Head of caudate nucleus (tissue), 42 donors: ENCODE measurements around the gene BICRA.
"Not testable (repeated sequence)": the region's sequence is repeated elsewhere in the genome, so short reads cannot be mapped to it uniquely, and the experiment has no call there.

Source experiments
- DNase-seq, 42 donors: peaks; one replicate each; pipeline versions ENCODE4 v3.0.0 to v3.0.0-alpha.2; 2020 to 2021; ENCODE audit warnings: mixed read lengths in 7 of 42
- intact Hi-C: fragments of 100-400 bp; cut with DNase I; formaldehyde crosslinking; loops from one replicate; pipeline ENCODE4 v1.15.0; 2022

BICRA gene

DNA sequence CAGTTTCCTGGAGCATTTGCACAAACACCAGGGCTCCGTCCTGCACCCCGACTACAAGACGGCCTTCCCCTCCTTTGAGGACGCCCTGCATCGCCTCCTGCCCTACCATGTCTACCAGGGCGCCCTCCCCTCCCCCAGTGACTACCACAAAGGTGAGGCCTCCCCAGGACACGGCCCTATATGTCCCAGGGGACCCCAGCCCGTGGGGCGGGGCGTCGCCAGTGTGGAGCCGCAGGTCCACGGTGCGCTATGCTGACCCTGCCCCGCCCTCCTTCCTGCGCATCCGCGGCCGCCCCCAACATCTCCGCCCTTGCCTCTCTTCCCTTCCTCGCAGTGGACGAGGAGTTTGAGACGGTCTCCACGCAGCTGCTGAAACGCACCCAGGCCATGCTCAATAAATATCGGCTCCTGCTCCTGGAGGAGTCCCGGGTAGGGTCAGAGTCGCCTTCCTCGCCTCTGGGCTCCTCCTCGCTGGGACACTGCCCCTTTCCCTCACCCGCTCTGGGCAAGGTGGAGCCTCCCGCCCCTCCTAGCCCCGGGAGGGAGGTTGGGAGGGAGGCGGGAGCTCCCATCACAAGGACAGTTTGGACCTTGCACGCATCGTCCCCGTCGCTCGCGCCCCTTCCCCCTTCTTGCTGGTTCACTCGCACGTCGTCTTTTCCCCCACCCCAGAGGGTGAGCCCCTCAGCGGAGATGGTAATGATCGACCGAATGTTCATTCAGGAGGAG is 89.9 kb downstream of the BICRA start:
- no peak for DNase-seq

DNA sequence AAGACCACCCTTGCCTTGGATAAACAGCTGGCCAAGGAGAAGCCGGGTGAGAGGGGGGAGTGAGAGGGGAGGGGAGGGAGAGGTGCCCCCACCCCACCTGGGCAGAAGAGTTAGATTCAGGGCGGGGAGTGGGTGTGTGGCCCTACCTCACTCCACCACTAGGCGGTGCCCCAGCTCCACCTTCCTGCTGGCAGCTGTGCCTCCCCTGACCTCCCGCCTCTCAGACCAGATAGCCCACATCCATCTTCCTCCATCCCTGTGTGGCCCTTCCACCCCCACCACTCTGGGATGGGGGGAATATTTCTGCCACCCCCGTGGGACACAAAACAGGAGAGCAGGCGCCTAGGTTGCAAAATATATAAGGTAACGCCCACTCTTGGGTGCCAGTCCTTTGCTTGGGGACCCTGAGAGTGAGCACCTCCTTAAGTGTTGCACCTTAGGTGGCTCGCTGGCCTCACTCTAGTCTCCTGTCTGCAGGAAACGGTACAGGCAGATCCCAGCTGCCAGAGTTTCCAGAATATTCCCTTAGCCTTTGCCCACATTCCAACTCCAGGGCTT is 90.5 kb downstream of the BICRA start:
- intact Hi-C loops: loop anchor here (2.0 to 5.0 kb wide), 3 partner anchors 97 to 263 kb away; partner anchors contain the start of gene NAPA
- DNase-seq: peak in 37 of 42 donors; percentile 14 to 80 (median 54)

More for the DNA sequence above, 89.9 kb downstream of the BICRA start:
- intact Hi-C loops: loop anchor here (2.0 to 5.0 kb wide), 3 partner anchors 96 to 262 kb away; partner anchors contain the start of gene NAPA

DNA sequence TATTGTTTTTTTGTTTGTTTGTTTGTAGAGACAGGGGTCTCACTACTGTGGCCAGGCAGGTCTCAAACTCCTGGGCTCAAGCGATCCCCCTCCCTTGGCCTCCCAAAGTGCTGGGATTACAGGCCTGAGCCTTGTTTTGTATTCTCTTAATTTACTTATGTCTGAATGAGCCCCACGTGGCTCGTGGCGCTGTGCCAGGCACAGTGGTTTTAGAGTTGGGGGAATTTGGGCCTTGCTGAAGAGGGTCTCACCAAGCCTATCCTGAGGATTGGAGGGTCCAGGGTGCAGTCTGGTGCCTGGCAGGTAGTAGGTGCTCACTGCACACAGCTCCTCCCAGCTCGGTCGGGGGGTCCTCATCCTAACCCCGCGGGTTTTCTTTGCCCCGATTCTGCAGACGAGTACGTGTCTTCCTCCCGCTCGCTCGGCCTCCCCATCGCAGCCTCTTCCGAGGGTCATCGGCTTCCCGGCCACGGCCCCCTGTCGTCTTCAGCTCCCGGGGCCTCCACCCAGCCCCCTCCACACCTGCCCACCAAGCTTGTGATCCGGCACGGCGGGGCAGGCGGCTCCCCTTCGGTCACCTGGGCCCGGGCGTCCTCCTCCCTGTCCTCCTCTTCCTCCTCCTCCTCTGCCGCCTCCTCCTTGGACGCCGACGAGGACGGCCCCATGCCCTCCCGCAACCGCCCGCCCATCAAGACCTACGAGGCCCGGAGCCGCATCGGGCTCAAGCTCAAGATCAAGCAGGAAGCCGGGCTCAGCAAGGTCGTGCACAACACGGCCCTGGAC is 92.2 kb downstream of the BICRA start:
- DNase-seq: no peak
- intact Hi-C loops: no loop called here

DNA sequence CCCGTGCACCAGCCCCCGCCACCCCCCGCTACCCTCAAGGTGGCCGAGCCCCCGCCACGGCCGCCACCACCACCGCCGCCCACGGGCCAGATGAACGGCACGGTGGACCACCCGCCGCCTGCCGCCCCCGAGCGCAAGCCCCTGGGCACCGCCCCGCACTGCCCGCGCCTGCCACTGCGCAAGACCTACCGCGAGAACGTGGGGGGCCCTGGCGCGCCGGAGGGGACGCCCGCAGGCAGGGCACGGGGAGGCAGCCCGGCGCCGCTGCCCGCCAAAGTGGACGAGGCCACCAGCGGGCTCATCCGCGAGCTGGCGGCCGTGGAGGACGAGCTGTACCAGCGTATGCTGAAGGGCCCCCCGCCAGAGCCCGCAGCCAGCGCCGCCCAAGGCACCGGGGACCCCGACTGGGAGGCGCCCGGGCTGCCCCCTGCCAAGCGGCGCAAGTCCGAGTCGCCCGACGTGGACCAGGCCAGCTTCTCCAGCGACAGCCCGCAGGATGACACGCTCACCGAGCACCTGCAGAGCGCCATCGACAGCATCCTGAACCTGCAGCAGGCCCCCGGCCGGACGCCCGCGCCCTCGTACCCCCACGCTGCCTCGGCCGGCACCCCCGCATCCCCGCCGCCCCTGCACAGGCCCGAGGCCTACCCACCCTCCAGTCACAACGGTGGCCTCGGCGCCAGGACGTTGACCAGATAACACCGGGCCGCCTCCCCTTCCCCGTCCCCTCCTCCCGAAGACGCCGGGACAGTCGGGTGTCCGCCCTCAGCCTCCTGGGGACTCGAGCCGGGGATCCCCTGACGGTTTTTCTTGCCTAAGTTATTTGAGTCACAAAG is 93.0 kb downstream of the BICRA start:
- no peak for DNase-seq
- intact Hi-C loops: no loop called here

DNA sequence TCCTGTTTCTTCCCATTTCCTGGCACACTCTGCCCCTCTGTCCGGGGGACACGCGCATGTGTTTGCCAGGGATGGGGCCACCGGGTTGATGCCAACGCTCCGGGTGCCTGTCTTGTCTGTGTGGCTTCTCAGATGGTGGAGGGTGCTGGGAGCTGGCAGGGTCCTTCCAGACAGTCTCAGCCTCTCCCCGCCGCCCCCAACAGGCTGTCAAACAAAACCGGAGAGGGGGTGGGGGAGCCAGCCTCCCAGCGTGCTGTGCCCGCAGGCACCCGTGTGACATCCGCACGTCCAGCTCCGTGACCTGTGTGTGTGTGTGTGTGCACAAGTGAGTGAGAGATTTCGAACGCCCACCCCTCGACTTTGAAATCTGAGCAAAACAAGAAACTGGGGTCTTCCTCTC is 93.7 kb downstream of the BICRA start:
- DNase-seq: no peak
- intact Hi-C loops: no loop called here

DNA sequence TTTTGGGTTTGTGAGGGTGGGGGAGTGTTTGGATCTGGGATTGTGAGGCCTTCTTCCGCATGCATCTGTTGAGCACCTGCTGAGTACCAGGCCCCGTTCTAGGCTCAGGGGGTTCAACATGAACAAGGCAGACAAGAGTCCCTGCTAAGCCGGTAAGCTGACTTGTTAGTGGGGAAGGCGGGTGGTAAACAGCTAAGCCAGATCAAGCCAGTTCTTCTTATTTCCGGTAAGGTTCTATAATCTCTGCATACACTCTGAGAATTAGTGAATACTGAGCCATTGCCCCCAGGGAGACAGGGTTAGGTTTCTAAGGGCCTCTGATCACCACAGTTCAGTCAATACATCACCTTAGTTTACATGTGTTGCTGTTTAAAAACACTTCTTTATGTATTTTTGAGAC is 94.4 kb downstream of the BICRA start:
- DNase-seq: no peak
- intact Hi-C loops: no loop called here

DNA sequence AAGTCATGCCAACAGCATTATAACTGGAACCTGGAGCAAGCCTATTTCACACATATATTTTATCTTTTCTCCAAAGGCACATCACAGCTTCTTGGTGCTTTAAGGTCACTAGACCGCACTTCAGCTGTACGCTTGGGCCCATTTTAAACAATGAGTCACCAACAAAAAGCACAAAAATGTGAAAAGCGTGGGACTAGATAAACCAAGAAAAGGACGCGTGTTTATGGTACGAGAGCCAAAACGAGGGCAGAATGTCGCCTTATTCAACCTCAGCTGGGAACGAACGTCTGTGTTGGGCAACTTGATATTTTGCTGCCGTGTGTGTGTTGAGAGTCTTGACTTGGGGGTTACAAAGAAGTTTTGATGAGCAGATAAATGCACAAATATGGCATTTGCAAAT is 95.1 kb downstream of the BICRA start:
- intact Hi-C loops: no loop called here
- DNase-seq: no peak

DNA sequence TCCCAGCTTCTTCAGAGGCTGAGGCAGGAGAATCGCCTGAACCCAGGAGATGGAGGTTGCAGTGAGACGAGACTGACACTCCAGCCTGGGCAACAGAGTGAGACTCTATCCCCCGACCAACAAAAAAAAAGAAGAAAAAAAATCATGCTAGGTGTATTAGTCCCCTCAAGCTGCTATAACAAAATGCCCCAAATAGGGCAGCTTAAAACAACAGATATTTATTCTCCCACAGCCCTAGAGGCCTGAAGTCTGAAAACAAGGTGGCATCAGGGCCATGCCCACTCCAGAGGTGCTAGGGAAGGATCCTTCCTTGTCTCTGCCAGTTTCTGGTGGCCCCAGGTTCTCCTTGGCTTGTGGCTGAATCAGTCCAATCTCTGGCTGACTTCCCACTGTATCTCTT is 95.7 kb downstream of the BICRA start:
- DNase-seq: no peak
- intact Hi-C loops: no loop called here

DNA sequence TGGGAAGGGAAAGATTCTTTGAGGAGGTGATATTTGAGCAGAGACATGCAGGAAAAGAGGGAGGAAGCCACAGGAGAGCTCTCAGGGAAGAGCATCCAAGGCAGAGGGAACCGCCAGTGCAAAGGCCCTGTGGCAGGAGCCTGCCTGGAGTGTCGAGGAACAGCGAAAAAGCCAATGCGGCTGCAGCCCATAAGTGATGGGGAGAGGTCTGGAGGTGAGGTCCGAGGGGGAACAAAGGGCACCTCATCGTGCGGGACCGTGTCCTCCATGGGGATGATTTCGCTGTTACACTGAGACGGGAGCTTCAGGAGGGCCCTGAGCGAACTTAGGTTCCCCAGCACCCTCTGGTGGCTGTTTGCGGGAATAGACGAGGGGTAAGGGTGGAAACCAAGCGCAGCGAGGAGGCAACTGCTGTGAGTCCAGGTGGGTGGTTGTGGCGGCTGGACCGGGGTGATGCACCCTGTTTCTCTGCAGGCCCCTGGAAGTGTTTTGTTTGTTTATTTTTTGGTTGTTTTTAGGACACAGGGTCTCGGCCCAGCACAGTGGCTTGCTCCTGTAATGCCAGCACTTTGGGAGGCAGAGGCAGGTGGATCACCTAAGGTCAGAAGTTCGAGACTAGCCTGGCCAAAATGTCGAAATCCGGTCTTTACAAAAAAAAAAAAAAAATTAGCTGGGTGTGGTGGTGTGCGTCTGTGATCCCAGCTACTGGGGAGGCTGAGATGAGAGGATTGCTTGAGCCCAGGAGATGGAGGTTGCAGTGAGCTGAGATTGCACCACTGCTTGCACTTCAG is 98.4 kb downstream of the BICRA start:
- intact Hi-C loops: no loop called here

DNA sequence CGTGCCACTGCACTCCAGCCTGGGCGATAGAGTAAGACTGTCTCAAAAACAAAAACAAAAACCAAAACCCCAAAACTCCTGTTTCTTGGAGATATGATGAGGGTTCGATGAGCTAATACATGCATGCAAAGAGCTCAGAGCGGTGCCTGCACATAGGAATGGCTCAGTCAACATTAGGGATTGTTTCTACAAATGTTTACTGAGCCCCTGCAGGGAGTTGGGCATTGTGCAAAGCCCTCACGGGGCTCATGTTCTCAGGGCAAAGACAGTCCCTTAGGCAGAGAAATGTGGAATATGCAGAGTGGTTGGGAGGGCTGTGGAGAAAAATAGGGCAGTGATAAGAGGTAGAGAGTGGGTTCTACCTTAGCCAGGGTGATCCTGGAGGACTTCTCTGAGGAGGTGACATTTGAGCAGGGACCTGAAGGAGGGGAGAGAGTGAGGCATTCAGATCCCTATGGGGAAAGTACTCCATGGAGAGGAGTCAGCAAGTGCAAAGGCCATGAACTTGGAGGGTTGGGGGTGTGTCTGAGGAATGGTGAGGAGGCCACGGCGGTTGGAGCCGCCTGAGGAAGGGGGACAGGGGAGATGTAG is 102.8 kb downstream of the BICRA start:
- intact Hi-C loops: no loop called here
- no peak for DNase-seq

More for the DNA sequence above, 98.4 kb downstream of the BICRA start:
- peak; percentile 49 to 89 (median 75) for DNase-seq

DNA sequence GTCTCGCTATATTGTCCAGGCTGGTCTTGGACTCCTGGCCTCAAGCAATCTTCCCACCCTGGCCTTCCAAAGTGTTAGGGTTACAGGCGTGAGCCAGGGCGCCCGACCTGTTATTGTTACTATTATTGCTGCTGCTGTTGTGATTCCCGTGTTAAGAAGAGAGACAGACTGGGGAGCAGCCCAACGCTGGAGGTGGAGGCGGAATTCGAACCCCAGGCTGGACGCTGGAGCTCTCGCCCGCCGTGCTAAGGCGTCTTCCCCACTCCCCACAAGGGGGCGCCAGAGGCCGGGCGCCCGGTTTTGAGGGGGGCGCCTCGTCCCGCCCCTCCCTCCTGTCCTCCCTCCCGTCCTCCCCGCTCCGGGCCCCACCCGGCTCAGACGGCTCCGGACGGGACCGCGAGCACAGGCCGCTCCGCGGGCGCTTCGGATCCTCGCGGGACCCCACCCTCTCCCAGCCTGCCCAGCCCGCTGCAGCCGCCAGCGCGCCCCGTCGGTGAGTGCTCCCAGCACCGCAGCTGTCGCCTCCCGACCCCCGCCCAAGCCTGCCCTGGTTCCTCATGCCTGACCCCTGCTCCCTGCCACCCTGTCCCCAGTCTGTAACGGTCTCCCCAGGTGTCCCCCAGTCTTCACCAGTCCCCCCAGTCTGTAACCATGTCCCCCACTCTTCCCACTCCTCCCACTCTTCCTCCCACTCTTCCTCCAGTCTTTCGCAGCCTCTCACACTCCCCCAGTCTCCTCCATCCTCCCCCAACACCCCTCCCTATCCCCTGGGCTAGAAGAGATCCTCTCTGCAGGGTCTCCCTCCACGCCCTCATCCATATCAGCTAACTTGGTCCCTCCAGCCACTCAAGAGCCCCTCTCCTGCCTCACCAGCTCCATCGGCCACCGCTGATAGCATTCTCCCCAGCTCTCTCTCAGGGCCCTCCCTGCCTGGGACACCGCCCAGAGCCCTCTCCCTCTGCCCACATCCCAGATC is 104.4 kb downstream of the BICRA start, which contains the start of gene EHD2:
TSS of gene EHD2 (plus strand) at position 377 of the 976 bp plus-strand sequence. CDS start 3,191 bp downstream, outside the sequence.
- DNase-seq: peak in 33 of 42 donors; percentile 14 to 78 (median 50)
- intact Hi-C loops: no loop called here

DNA sequence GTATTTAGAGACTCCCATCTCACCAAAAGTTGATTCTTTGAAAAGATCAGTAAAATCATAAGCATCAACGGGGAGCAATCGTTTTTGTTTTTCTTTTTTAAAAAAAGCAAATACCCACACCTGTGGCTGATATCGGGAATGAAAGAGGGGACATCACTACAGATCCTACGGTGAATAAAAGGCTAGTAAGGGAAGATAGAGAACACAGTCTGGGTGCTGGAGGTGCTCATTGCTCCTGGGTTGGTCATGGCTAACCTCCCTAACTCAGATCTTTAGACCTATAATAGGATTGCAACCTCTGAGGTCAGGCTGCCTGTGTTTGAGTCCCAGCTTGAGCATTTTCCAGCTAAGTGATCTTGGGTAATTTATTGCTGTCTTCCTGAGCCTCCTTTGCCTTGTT is 105.4 kb downstream of the BICRA start:
- DNase-seq: no peak
- intact Hi-C loops: no loop called here

DNA sequence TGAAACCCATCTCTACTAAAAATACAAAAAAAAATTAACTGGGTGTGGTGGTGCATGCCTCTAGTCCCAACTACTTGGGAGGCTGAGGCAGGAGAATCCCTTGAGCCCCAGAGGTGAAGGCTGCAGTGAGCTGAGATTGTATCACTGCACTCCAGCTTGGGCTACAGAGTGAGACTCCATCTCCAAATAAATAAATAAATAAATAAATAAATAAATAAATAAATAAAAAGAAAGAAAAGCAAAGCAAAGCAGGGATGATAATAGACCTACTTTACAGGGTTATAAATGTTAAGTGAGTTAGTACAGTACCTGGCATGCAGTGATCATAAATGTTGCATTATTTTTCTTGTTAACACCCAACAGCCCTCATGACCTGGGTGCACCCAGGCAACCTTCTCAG is 105.9 kb downstream of the BICRA start:
- DNase-seq, intact Hi-C loops: not testable (repeated sequence)

DNA sequence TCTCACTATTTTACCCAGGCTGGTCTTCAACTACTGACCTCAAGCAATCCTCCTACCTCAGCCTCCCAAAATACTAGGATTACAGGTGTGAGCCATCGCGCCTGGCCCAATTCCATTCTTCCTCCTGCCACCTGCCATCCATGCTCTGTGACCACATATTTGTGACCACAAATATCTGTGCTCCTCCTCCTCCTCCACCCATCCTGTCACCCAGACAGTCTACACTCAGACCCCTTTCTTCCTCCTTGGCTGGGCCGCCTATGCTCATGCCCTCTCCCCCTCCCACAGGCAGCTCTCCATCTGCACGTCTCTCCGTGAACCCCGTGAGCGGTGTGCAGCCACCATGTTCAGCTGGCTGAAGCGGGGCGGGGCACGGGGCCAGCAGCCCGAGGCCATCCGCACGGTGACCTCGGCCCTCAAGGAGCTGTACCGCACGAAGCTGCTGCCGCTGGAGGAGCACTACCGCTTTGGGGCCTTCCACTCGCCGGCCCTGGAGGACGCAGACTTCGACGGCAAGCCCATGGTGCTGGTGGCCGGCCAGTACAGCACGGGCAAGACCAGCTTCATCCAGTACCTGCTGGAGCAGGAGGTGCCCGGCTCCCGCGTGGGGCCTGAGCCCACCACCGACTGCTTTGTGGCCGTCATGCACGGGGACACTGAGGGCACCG is 107.5 kb downstream of the BICRA start:
- intact Hi-C loops: no loop called here
- no peak for DNase-seq

DNA sequence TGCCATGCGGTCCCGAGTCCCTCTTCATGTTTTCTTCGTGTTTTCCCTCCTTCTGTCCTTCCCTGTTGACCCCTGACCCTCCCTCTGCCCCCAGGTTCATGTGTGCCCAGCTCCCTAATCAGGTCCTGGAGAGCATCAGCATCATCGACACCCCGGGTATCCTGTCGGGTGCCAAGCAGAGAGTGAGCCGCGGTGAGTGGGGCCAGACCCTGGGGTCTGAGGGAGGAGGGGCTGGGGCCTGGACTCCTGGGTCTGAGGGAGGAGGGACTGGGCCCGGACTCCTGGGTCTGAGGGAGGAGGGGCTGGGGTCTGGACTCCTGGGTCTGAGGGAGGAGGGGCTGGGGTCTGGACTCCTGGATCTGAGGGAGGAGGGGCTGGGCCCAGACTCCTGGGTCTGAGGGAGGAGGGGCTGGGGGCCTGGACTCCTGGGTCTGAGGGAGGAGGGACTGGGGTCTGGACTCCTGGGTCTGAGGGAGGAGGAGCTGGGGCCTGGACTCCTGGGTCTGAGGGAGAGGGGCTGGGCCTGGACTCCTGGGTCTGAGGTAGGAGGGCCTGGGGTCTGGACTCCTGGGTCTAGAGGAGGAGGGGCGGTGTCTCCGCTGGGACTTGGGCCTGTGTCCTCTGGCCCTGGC is 109.6 kb downstream of the BICRA start:
- intact Hi-C loops: not testable (repeated sequence)

More for the DNA sequence above, 109.6 kb downstream of the BICRA start:
- not testable (repeated sequence) for DNase-seq
